GM12872 (cell line): ENCODE data around the gene PIAS3.

Source experiments
- TF ChIP-seq, protein P1 (sequence below): IDR thresholded peaks from 3 replicates; pipeline ENCODE4 v1.5.1; 2011; ENCODE audit warnings: low read depth, mild to moderate bottlenecking, low read length, moderate library complexity; ENCODE audit not compliant: insufficient read depth

The PIAS3 gene

DNA sequence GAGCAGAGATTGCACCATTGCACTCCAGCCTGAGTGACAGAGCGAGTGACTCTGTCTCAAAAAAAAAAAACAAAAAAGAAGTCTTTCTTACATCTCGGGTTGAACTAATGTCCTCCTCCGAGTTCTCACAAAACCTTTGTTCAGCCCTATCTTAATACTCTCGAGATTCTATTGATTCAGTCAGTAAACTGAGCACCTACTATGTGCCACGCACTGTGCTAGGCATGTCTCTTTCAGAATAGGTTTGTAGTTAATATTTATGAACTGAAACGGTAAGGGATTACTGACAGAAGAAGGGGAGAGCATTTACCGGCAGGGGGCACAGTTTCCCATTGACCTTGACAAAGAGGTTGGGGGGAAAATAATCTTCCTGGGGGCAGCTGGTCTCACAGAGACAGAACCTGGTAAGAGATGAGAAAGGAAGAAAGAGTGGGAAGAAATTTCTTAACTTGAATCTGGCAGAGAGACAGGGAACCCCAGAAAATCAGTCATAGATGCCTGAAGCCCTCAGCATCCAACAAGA is 3.4 kb downstream of the PIAS3 start:
- TF ChIP-seq, protein P1, sequence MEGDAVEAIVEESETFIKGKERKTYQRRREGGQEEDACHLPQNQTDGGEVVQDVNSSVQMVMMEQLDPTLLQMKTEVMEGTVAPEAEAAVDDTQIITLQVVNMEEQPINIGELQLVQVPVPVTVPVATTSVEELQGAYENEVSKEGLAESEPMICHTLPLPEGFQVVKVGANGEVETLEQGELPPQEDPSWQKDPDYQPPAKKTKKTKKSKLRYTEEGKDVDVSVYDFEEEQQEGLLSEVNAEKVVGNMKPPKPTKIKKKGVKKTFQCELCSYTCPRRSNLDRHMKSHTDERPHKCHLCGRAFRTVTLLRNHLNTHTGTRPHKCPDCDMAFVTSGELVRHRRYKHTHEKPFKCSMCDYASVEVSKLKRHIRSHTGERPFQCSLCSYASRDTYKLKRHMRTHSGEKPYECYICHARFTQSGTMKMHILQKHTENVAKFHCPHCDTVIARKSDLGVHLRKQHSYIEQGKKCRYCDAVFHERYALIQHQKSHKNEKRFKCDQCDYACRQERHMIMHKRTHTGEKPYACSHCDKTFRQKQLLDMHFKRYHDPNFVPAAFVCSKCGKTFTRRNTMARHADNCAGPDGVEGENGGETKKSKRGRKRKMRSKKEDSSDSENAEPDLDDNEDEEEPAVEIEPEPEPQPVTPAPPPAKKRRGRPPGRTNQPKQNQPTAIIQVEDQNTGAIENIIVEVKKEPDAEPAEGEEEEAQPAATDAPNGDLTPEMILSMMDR = peak; percentile 62

DNA sequence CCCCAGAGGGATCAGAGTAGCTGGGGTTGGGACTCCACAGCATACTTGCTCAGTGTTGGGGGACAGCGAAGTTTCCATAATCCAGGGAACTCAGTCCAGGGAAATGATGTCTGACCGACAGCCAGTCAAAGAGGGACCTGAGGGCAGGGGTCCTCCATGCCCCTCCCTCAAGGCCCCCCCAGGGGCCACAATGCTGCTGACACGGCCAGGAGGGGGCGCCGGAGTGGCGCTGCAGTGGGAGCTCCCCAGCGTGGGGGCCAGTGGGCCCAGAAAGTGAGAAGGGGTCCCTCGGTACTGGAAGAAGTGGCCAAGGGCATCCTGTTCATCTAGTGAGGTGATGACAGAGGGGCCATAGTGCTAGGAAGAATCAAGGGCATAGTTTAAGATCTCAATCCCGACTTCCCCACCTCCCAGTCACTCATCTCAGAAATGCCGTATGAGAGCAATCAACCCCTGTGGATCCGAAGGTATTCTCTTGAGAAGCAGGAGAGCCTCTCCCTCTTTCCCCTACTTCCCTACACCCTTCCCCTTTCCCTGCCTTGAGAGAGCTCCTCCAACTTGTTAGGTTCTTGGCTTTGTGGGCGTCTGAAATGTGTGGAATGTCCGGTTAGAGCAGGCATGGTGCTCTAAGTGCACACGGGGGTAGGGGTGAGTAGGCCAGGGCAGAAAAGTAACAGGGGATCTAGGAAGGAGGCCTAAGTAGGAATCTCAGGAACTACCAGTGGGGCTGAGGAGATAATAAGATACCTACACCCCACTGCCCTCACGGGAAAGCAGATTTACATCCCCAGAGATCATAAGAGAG is 9.3 kb downstream of the PIAS3 start:
- TF ChIP-seq, protein P1 = peak; percentile 59

DNA sequence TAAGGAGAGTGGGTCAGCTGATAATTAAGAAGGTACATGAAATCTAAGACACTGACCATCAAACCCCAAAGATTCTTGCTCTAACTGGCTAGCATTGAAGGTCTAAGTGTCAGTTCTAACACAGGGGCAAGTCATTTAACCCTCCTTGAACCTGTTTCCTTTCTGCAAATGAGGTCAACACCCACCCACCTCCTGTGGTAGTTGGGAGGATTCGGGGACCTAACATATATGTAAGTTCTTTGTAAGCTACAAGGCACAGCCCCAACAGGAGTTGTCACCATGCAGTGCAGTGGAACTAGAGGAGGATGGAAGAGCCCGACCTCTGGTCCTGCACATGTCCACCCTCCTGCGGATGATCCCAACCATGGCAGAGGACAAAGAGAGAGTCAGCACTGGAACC is 11.1 kb downstream of the PIAS3 start:
- TF ChIP-seq, protein P1 = no peak

DNA sequence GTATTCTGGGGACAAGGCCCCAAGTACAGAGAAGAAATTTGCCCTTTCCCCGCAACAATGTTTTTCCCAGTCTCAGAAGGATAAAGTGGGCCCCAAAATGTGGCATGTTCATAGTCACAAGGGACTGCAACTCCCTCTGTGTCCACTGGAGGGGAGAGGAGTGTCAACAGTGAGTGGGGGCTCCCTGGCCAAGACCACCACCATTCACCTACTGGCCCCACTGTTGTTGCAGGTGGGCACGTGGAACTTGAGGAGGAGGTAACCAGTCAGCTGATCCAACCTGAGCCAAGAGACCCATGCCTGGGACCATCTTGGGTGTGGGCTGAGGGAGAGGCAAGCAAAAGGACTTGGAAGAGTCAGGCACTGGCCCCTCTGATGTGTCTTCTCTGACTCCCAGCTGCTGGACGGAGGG is 12.7 kb downstream of the PIAS3 start:
- TF ChIP-seq, protein P1 = peak; percentile 92

DNA sequence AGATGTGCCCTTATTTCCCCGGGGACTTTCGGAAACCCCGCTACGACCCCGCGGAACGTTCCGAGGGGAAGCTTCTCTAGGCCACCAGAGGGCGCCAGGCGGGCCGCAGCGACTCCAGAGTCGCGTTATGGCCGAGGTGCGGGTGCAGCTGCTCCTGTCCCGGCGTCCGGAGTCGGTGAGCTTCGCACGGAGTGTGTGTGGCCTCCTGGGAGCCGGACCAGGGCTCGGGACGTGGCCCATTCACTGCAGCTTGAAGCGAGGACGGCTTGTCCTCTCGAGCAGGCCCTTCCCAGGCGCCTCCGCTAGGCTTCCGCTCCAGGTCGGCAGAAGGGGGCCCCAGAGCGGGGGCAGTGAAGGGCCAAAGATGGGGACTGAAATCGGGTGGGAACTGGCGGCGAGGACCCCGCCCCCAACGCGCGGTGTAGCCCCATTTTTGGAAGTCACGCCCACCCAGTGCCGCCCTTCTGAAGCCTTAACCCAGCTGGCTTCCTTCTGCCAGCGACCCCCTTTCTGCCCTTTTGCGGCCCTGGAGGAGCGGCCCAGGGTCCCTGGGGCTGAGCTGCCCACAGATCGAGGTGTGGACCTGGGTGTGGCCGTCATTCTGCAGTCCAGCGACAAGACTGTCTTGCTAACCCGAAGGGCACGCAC is 13.2 kb downstream of the PIAS3 start, which contains the start of gene NUDT17:
Gene NUDT17 (plus strand): TSS at position 117 of the 648 bp plus-strand sequence. CDS start 11 bp downstream, at position 128.
- TF ChIP-seq, protein P1 = peak; percentile 92

DNA sequence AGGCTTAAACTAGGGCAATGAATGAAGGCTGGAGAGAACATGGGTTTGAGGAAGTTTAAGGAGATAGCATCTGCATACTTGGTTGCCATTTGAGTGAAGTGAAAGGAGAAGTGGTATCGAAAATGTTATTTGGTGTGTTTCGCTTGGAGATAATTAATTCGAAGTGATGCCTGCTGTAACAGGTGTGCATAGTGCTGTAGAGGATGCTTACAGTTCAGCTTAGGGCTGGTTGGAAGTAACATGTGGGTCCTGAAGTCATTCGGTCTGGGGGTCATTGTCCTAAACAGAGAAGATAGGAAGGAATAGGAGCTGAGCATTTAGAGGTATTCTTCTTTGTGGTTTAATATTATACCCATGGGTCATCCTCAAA is 13.8 kb downstream of the PIAS3 start:
- TF ChIP-seq, protein P1 = no peak

DNA sequence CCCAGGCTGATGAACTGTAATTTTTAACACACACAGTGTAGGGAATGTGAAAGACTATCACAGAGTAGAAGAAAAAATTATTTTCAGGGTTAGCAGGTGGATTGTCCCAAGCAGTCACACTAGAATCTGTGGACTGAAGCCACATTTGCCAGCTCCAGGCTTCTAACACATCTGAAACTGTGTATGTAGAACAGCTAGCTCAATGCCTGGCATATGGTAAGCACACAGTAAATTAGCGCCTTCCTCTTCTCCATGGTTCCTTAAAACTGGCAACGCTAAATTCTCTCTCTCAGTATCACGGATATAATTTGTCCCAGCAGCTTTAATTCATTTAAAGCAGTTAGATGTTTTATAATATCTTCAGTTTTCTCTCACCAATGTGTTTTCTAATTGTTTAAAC is 15.8 kb downstream of the PIAS3 start:
- TF ChIP-seq, protein P1 = no peak
